Epidermal melanocyte (primary cell): ENCODE results near the gene ANKRD12.

Experiments used
- DNase-seq: peaks from one replicate; pipeline ENCODE4 v3.0.0; 2011; ENCODE audit warnings: low spot score; ENCODE audit not compliant: insufficient read length

Gene ANKRD12

GRCh38 chr18:9182852-9183399 lies 46.3 kb downstream of the ANKRD12 start:
- no peak for DNase-seq

DNA sequence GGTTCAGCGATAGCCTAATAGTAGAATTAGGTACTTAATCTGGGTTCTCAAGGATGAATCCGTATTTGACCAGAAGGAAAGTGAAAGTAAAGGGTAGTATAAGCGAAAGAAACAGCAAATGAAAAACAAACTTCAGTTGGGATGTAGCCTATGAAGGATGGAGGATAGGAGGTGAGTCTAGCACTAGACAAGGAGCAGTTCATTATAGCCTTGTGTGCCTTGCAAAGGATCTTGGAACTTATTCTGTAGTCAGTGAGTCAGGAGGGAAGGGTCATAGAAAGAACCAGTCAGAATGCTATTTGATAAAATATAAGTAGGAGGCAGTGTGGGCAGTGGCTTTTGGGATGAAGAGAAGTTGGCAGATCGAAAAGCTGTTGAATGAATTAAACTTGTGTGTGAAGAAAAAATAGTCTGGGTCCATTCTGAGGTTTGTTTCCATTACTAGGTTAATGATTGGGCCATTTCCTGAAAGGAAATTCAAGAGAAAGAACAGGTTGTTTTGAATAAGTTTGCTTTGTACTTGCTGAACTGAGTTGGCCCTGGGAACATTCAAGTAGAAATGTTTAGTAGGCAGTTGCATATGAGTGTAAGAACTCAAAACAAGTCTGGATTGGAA lies 48.5 kb downstream of the ANKRD12 start:
- no peak for DNase-seq

GRCh38 chr18:9188359-9189231 lies 52.0 kb downstream of the ANKRD12 start:
- no peak for DNase-seq

GRCh38 chr18:9189491-9189890 lies 52.9 kb downstream of the ANKRD12 start:
- no peak for DNase-seq

- no peak for DNase-seq
Observed at GRCh38 chr18:9191658-9192256, 55.2 kb downstream of the ANKRD12 start.

DNA sequence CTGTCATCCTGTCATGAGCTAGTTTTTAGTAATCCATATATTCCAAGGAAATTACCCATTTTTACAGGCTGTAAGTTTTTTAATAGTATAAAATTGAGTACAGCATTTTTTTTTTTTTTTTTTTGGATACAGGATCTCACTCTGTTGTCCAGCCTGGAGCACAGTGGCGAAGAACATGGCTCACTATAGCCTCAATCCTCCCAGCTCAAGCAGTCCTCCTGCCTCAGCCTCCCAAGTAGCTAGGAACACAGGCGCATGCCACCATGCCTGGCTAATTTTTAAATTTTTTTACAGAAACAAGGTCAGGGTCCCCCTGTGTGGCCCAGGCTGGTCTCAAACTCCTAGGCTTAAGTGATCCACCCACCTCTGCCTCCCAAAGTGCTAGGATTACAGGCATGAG lies 56.5 kb downstream of the ANKRD12 start:
- no peak for DNase-seq

- no peak for DNase-seq
Observed at GRCh38 chr18:9196568-9196967, 60.0 kb downstream of the ANKRD12 start.

GRCh38 chr18:9199681-9200080 lies 63.1 kb downstream of the ANKRD12 start:
- DNase-seq = no peak

- DNase-seq = no peak
Observed at GRCh38 chr18:9201224-9201623, 64.6 kb downstream of the ANKRD12 start.

DNA sequence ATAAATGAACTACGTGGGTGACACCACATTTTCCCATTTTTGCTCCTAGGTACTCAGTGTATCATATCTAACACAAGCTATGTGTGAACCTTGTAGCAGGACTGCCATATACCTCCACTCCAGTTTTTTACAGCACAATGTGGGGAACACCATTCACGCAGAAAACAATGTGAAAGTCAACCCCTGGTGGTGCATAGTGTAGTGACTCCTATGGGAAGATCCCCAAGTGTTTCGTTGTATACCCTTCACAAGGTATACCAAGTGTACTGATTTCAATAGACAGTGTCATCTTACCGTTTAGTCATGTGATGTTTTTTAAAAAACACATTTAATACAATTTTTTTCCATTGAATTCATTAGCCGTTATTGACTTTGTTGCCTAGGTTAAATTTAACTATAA lies 68.1 kb downstream of the ANKRD12 start:
- DNase-seq = no peak

DNA sequence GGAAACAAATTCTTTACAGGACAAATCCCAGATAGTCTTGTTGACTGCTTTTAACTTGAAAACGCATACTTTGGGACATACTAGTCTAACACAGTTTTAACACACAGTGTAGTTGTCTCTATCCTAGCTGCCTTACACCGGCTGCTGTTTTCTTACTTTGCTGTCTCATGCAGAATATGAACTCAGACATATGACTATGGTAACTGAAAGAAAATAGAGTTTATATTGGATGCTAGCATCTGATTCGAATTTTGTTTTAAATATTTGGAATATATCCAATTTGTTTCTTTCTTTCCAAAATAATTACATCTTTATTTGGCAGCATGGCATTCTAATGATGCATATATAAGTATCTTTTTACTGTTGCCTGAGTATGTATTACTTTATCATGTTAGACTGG lies 69.8 kb downstream of the ANKRD12 start:
- no peak for DNase-seq

DNA sequence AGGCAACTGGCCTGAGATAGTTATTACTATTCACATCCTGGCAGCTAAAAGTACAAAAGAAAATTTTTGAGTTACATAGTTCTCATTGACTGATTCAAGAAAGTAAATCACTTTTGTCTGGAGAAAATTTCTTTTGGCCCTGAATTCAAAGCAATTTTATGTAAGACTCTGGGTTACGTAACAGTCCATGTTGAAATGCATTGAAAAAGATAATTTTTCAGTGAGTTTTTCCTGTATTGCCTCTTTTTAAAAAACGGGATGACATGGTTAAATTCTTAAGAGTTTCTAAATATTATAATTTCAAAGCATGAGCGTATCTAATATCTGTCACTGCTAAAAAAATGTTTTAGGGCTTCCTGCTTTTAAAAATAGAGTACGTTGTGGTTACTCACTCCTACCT lies 72.7 kb downstream of the ANKRD12 start:
- no peak for DNase-seq

GRCh38 chr18:9210966-9211365 lies 74.4 kb downstream of the ANKRD12 start:
- DNase-seq = no peak

DNA sequence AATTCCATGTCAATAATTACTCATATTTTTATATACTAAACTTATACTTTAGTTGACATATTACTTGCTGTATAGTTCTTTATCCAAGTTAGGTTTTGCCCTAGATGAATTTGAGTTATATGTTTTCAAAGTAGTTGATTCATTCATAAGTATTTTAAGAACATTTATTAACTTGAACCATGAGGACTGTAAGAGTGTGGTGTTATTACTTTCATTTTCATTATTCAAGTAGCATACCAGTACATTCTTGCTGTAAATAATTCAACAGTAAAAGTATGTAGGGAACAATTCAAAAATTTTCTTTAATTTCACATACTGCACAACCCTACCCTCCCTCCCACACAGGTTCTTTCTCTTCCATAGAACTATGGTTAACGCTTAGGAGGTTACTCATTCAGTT lies 75.4 kb downstream of the ANKRD12 start:
- DNase-seq = no peak

- DNase-seq = no peak
Observed at GRCh38 chr18:9215221-9215933, 78.8 kb downstream of the ANKRD12 start.

DNA sequence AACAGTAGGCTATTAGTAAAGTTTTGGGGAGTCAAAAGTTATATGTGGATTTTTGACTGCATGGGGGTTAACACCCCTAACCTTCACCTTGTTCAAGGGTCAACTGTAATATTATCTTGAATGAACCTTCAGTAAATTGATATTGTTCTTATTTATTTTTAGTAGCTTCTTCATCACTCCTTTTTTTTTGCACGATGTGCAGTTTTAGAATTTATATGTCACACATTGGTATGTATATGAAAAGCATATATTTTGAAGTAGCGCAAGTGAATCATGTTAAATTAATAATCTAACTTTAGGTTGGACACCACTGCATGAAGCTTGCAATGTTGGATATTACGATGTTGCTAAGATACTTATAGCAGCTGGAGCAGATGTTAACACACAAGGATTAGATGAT lies 79.9 kb downstream of the ANKRD12 start:
- no peak for DNase-seq

DNA sequence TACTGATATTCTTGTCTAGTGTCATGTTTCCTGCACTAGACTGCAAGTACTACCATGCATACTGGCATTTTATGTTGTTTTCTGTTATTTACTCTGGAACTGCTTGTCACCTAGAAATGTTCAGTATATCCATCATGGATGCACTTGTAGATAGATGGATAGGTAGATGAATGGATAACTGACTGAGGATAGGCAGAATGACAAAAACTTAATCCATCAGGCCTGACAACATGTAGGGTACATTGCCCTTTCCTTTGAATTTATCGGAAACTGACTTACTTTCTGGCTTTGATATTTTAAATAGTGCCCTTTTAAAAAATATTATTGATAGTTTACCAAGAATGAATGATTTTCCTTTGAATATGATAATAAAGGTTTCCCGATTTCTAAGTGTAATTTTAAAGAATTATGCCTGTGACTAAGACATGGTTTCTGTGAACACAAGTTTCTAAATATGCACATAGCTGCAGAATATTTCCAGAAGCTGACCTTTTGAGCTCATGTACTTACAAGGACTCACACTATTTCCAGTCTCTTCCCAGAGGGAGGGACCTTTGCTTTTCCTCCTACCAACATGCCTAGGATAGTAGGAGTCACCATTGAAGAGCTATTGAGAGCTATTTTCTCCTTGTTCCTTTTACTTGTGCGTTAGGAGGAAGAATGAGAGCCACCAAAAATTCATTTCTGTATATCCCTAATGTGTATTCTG lies 81.3 kb downstream of the ANKRD12 start:
- DNase-seq = no peak

- DNase-seq = no peak
Observed at GRCh38 chr18:9221040-9221439, 84.5 kb downstream of the ANKRD12 start.

- DNase-seq = no peak
Observed at GRCh38 chr18:9221661-9222060, 85.1 kb downstream of the ANKRD12 start.

- DNase-seq = no peak
Observed at GRCh38 chr18:9223356-9223755, 86.8 kb downstream of the ANKRD12 start.

GRCh38 chr18:9226463-9226862 lies 89.9 kb downstream of the ANKRD12 start:
- no peak for DNase-seq
